Measurements from ENCODE around the gene CRYGB. TPM values are rescaled to one million over a fixed set of nuclear protein-coding genes. Genes with fewer than 3 reads are reported as not detected.

Gene CRYGB
- total RNA-seq, 2 experiments from 2014 or later: not detected

GRCh38 chr2:208182835-208183234, 36.9 kb upstream of the CRYGB start:
- no peaks in the 10 kb centered on the region for H3K36me3 ChIP-seq (ENCODE audit: insufficient read depth, low read length)
- no peaks in the 10 kb centered on the region for H3K27me3 ChIP-seq (ENCODE audit: control insufficient read depth in 1 of 2, insufficient read depth in 2 of 2, low read length in 2 of 2)
- H3K4me1 Mint-ChIP-seq (ENCODE audit: low read depth): no peaks in the 10 kb centered on the region
- H3K36me3 Mint-ChIP-seq (ENCODE audit: low read depth): no peaks in the 10 kb centered on the region
- H3K27me3 Mint-ChIP-seq: peaks cover 15% of the 10 kb centered on the region
- H3K4me3 Mint-ChIP-seq: no peak overlapping the region
- intact Hi-C loops (cut with DNase I, micrococcal nuclease): no loop called here
- no peak overlapping the region for H3K27ac Mint-ChIP-seq
- DNase-seq: no peak
- H3K27ac ChIP-seq (ENCODE audit: low read depth in 1 of 2, low read length in 2 of 2): no peak overlapping the region
- ATAC-seq (ENCODE audit: poor library complexity): no peak
- POLR2A ChIA-PET: no interaction called here
- CTCF ChIA-PET: interaction anchor here (0.7 kb wide), 1 partner anchor 749 kb away, joined by 3 read pairs; no protein-coding TSS in a partner anchor
- H3K9me3 Mint-ChIP-seq: no peaks in the 10 kb centered on the region
- no peak for TF ChIP-seq CTCF (IDR thresholded peaks at IDR 0.05)
- no peak overlapping the region for H3K4me3 ChIP-seq (ENCODE audit: low read length)
- no peaks in the 10 kb centered on the region for H3K4me1 ChIP-seq (ENCODE audit: insufficient read depth, low read length)
- no peaks in the 10 kb centered on the region for H3K9me3 ChIP-seq (ENCODE audit: control insufficient read depth in 1 of 2, insufficient read depth in 1 of 2, low read length in 2 of 2)

- ATAC-seq (ENCODE audit: poor library complexity) (no peak), DNase-seq (no peak)
- ChIA-PET POLR2A (no interaction called here), CTCF (no interaction called here)
- intact Hi-C loops (cut with DNase I, micrococcal nuclease): loop anchor here (5.0 to 10.0 kb wide), 2 partner anchors 88 to 156 kb away; partner anchors contain the start of gene PIKFYVE (in 1 of the 2)
- Mint-ChIP-seq H3K4me1 (ENCODE audit: low read depth) (peaks cover 5% of the 10 kb centered on the region), H3K27ac (no peak overlapping the region), H3K27me3 (peaks cover 19% of the 10 kb centered on the region), H3K4me3 (no peak overlapping the region), H3K36me3 (ENCODE audit: low read depth) (no peaks in the 10 kb centered on the region), H3K9me3 (no peaks in the 10 kb centered on the region)
- no peaks in the 10 kb centered on the region for H3K9me3 ChIP-seq (ENCODE audit: control insufficient read depth in 1 of 2, insufficient read depth in 1 of 2, low read length in 2 of 2)
- no peak overlapping the region for H3K27ac ChIP-seq (ENCODE audit: low read depth in 1 of 2, low read length in 2 of 2)
- H3K4me3 ChIP-seq (ENCODE audit: low read length): no peak overlapping the region
- no peaks in the 10 kb centered on the region for H3K4me1 ChIP-seq (ENCODE audit: insufficient read depth, low read length)
- H3K36me3 ChIP-seq (ENCODE audit: insufficient read depth, low read length): no peaks in the 10 kb centered on the region
- no peaks in the 10 kb centered on the region for H3K27me3 ChIP-seq (ENCODE audit: control insufficient read depth in 1 of 2, insufficient read depth in 2 of 2, low read length in 2 of 2)
- no peak for TF ChIP-seq CTCF (IDR thresholded peaks at IDR 0.05)
Observed at GRCh38 chr2:208179028-208179609, 33.2 kb upstream of the CRYGB start.

GRCh38 chr2:208175840-208176153, 29.8 kb upstream of the CRYGB start:
- Histone ChIP-seq H3K4me1 (ENCODE audit: insufficient read depth, low read length) (no peaks in the 10 kb centered on the region), H3K4me3 (ENCODE audit: low read length) (no peak overlapping the region), H3K27me3 (ENCODE audit: control insufficient read depth in 1 of 2, insufficient read depth in 2 of 2, low read length in 2 of 2) (peaks cover 0 to 10% of the 10 kb centered on the region in 2 experiments), H3K27ac (ENCODE audit: low read depth in 1 of 2, low read length in 2 of 2) (no peak overlapping the region), H3K36me3 (ENCODE audit: insufficient read depth, low read length) (no peaks in the 10 kb centered on the region), H3K9me3 (ENCODE audit: control insufficient read depth in 1 of 2, insufficient read depth in 1 of 2, low read length in 2 of 2) (no peaks in the 10 kb centered on the region)
- ATAC-seq (ENCODE audit: poor library complexity) (no peak), DNase-seq (no peak)
- no peak for TF ChIP-seq CTCF (IDR thresholded peaks at IDR 0.05)
- CTCF ChIA-PET: interaction anchor here (0.7 to 1.5 kb wide), 2 partner anchors 11 to 40 kb away, joined by 3 read pairs; no protein-coding TSS in a partner anchor
- Mint-ChIP-seq H3K27ac (no peak overlapping the region), H3K36me3 (ENCODE audit: low read depth) (no peaks in the 10 kb centered on the region), H3K4me1 (ENCODE audit: low read depth) (peaks cover 5% of the 10 kb centered on the region), H3K27me3 (peaks cover 12% of the 10 kb centered on the region), H3K4me3 (no peak overlapping the region), H3K9me3 (no peaks in the 10 kb centered on the region)
- intact Hi-C loops (cut with DNase I, micrococcal nuclease): loop anchor here (5.0 to 10.0 kb wide), 2 partner anchors 92 to 159 kb away; partner anchors contain the start of gene PIKFYVE (in 1 of the 2)
- POLR2A ChIA-PET: interaction anchor here (0.6 kb wide), 1 partner anchor 16 kb away, joined by 5 read pairs; no protein-coding TSS in a partner anchor
